Activated T-helper 2 cell treated with anti-CD3 and anti-CD28 coated beads, Interferon-gamma antibody, Interleukin-2, Interleukin-4, amounts not matched to agents 10 μg/mL and 5 μg/mL and 100 μg/mL, durations not matched to agents 14 hours and 24 hours and 36 hours (primary cell): ENCODE results near the gene ARTN. TPM values are rescaled to one million over a fixed set of nuclear protein-coding genes. Genes with fewer than 3 reads are reported as not detected.

ENCODE experiments used
- DNase-seq: peaks from one replicate; pipeline ENCODE4 v3.0.0; 2021; ENCODE audit warnings: low spot score
- H3K27ac Mint-ChIP-seq: one replicate; pipeline ENCODE4 v1.8.0; 2021; ENCODE audit warnings: mixed read lengths
- H3K27me3 Mint-ChIP-seq: one replicate; pipeline ENCODE4 v1.8.0; 2021; ENCODE audit warnings: low read depth, mixed read lengths
- H3K36me3 Mint-ChIP-seq: one replicate; pipeline ENCODE4 v1.8.0; 2021; ENCODE audit warnings: low read depth, mixed read lengths
- H3K4me1 Mint-ChIP-seq: one replicate; pipeline ENCODE4 v1.8.0; 2021; ENCODE audit warnings: low read depth, mixed read lengths
- H3K4me3 Mint-ChIP-seq: one replicate; pipeline ENCODE4 v1.8.0; 2021; ENCODE audit warnings: low read depth, mild to moderate bottlenecking, moderate library complexity, mixed read lengths
- H3K9me3 Mint-ChIP-seq: one replicate; pipeline ENCODE4 v1.8.0; 2021; ENCODE audit warnings: mixed read lengths
- intact Hi-C: fragments of 100-400 bp; cut with micrococcal nuclease; formaldehyde crosslinking; loops from one replicate; pipeline ENCODE4 v1.15.1; 2023
- total RNA-seq: library from RNA; stranded (reverse); gene quantifications from 2 replicates; pipeline ENCODE4 v1.2.3, GENCODE V29; 2022

ARTN gene, protein sequence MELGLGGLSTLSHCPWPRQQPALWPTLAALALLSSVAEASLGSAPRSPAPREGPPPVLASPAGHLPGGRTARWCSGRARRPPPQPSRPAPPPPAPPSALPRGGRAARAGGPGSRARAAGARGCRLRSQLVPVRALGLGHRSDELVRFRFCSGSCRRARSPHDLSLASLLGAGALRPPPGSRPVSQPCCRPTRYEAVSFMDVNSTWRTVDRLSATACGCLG
- total RNA-seq = 0.21 and 0.39 TPM in 2 replicates

DNA sequence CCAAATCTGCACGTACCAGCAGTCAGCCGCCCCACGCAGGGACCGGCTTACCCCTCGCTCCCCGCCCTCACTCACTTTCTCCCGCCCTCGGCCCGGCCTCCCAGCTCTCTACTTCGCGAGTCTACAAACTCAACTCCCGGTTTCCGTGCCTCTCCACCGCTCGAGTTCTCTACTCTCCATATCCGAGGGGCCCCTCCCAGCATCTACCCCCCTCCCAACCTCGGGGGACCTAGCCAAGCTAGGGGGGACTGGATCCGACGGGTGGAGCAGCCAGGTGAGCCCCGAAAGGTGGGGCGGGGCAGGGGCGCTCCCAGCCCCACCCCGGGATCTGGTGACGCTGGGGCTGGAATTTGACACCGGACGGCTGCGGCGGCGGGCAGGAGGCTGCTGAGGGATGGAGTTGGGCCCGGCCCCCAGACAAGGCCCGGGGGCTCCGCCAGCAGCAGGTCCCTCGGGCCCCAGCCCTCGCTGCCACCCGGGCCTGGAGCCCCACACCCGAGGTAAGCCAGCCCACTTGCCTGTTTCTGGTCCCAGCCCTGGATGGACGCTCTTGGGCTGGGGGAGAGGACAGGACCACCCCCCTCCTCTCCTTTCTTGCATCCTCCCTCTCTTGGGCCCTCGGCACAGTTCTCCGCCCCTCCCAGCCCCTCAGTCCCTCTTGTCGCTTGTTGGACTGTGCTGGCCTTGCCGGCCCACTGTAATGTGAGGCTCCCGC is at the start of gene ARTN:
TSS of gene ARTN (plus strand) at position 416 of the 715 bp plus-strand sequence. CDS start 1,856 bp downstream, outside the sequence.
- intact Hi-C loops = loop anchor here (1.0 to 5.0 kb wide), 2 partner anchors 170 to 406 kb away; no protein-coding TSS in a partner anchor
- Mint-ChIP-seq H3K27me3 (peaks cover 10% of the 10 kb centered on the region), H3K9me3 (no peaks in the 10 kb centered on the region), H3K27ac (no peak within 1 kb of the TSS), H3K4me1 (peaks cover 11% of the 10 kb centered on the region), H3K4me3 (no peak within 1 kb of the TSS), H3K36me3 (peaks cover 4% of the 10 kb centered on the region)
- DNase-seq = no peak

DNA sequence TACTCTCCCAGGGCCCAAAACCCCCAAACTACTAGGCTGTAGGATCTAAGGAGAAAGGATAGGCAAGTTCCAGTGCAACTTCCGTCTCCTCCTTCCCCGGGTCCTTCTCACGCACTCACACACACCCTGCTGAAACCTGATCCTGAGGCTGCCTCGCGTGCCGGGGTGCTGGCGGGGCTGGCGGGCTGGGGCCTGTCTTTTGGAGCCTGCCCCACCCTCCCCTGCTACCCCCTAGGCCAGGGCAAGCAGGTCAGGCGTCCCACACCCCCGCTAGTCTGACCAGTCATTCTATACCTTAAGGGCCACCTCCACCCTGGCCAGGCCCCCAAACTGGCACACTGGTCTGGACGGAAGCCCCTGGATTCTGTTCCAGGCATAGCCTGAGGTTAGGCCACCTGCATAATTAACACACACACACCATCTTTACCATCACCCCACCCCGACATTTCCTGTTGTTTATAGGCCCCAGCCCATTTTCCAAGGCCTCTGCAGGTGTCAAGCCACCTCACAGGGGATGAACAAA is 48.3 kb upstream of the ARTN start:
- no peak for DNase-seq
- Mint-ChIP-seq H3K36me3 (no peaks in the 10 kb centered on the region), H3K27me3 (no peaks in the 10 kb centered on the region)

DNA sequence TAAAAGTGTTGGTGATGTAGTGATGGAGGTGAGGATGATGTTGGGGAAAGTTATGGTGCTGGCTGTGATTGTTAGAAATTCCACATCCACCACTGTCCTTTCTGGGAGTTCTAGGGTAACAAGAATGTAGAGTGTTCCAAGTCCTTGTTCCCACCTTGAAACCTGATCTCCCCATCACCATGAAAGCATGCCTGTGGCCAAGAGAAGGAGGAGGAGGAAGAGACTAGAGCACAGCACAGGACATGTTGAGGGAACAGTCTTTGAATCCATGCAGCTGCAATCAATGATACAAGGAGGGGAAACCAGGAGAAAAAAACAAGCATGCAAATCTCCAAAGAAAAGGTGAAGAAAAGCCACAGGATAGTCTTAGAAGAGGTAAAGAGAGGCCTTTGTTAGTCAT is 45.9 kb upstream of the ARTN start:
- H3K4me3 Mint-ChIP-seq = no peak overlapping the region
- H3K27me3 Mint-ChIP-seq = no peaks in the 10 kb centered on the region
- H3K36me3 Mint-ChIP-seq = no peaks in the 10 kb centered on the region

More for the DNA sequence above, 48.3 kb upstream of the ARTN start:
- Mint-ChIP-seq H3K27ac (no peak overlapping the region), H3K4me1 (peaks cover 2% of the 10 kb centered on the region), H3K9me3 (no peaks in the 10 kb centered on the region), H3K4me3 (no peak overlapping the region)
- intact Hi-C loops = no loop called here

DNA sequence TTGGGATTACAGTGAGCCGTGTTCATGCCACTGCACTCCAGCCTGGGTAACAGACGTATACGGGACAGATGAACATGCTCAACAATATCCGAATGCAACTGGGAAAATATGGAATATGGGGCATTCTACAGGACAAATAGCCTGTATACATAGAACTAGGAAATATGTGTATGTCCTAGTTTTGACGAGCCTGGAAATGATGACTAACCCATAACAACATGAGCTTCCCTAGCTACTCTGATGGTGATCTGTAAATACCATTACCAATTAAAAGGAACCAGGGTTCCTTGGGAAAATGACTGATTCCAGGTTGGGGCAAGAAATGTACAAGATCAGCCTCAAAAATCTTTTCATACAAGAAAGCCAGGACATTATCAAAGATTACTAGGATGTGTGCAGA is 42.8 kb upstream of the ARTN start:
- H3K27me3 Mint-ChIP-seq = no peaks in the 10 kb centered on the region

More for the DNA sequence above, 45.9 kb upstream of the ARTN start:
- Mint-ChIP-seq H3K27ac (no peak overlapping the region), H3K9me3 (no peaks in the 10 kb centered on the region), H3K4me1 (peaks cover 2% of the 10 kb centered on the region)
- intact Hi-C loops = no loop called here
- DNase-seq = no peak

DNA sequence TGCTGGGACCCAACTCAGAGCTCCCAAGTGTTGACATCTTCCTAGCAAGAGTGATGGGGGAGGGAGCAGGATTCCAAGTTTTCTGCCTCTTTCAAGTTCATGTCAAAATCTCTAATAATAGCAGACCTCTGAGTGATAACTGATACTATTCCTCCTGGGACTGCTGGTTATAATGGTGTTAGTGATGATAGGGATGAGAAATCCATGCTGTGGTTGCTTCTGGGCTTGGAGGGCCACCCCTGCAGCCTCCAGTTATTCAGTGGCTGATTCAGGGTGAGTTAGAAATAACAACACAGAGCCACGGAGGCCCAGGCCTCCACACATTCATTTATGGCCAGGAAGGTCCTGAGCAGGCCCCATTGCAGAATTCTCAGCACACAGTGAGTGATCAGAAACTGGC is 40.6 kb upstream of the ARTN start:
- DNase-seq = no peak
- Mint-ChIP-seq H3K36me3 (peaks cover 17% of the 10 kb centered on the region), H3K4me1 (peaks cover 3% of the 10 kb centered on the region), H3K27me3 (no peaks in the 10 kb centered on the region), H3K4me3 (no peak overlapping the region), H3K27ac (no peak overlapping the region), H3K9me3 (no peaks in the 10 kb centered on the region)
- intact Hi-C loops = no loop called here

More for the DNA sequence above, 42.8 kb upstream of the ARTN start:
- Mint-ChIP-seq H3K27ac (no peak overlapping the region), H3K36me3 (peaks cover 3% of the 10 kb centered on the region), H3K4me3 (no peak overlapping the region), H3K9me3 (no peaks in the 10 kb centered on the region), H3K4me1 (no peaks in the 10 kb centered on the region)
- intact Hi-C loops = no loop called here
- DNase-seq = no peak

DNA sequence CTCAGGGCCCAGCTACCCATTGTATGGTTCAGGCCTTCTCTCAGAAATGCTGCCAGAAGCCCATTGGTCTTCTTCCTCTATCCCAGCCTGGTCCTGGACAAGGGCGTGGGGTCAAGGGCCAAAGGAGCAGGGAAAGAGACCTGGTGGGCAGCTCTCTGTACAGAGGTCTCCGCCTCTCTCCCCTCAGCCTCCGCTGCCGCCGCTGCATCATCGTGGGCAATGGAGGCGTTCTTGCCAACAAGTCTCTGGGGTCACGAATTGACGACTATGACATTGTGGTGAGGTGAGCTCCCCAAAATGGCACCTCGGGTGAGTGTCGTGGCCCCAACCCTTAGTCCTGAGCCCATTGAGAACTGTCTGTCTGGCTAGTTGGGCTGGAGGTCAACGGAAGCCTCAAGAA is 34.6 kb upstream of the ARTN start:
- intact Hi-C loops = no loop called here
- Mint-ChIP-seq H3K27ac (no peak overlapping the region), H3K9me3 (no peaks in the 10 kb centered on the region), H3K4me3 (no peak overlapping the region), H3K4me1 (peaks cover 3% of the 10 kb centered on the region), H3K27me3 (no peaks in the 10 kb centered on the region), H3K36me3 (peaks cover 24% of the 10 kb centered on the region)
- DNase-seq = no peak

DNA sequence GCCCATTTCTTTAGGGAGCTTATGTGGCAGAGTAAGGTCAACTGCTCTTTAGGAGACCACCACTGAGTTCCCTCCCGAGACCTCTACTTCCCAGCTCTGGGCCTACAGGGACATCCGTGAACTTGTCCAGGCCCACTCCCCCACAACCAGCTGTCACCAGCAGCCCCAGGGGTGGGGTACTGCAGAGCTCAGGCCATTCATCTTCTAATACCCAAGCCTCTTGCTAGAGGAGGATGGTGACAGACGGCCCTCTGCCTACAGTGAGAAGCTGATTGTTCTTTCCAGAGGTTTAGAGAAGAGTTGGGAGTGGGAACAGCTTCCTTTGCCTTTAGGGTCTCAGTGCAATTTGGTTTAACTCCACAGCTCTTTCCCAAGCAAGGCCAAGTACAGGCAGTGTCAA is 33.2 kb upstream of the ARTN start:
- DNase-seq = no peak
- Mint-ChIP-seq H3K4me3 (no peak overlapping the region), H3K27me3 (no peaks in the 10 kb centered on the region), H3K27ac (no peak overlapping the region), H3K4me1 (peaks cover 3% of the 10 kb centered on the region), H3K36me3 (peaks cover 21% of the 10 kb centered on the region), H3K9me3 (no peaks in the 10 kb centered on the region)
- intact Hi-C loops = no loop called here

DNA sequence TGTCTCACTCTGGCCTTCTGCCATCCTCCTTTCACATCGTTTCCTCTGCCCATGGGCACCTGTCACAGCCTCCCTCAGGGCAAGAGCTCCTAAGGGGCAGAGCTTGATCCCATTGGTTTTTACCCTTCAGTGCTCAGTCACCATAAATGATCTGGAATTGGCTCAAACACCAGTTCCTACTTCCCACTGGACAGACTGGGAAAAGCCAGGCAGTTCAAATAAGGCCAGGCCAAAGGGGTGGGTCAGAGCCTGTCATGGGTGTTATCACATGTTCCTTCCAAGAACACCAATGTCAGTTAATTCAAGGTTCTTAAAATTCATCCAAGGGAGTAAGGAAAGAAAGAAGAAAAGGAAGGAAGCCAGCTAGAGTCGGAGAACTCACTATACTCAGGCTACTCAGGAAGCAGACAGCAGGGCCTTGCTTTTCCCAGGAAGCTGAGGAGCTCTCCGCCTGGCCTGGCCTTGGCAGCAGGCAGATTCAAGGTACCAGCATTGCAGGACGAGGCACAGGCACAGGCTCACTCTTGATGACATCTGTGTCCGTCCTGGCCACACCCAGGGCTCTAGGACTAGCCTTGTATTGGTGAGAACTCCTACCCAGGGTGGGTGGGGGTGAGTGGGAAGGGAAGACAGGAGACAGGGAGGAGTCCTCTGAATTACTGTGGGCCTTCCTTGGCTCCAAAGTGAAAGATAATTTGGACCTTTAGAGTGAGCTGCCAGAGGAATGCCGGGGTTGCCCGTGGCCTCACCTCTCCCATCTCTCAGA is 32.2 kb upstream of the ARTN start:
- no peaks in the 10 kb centered on the region for H3K9me3 Mint-ChIP-seq
- peaks cover 3% of the 10 kb centered on the region for H3K4me1 Mint-ChIP-seq
- no peak for DNase-seq
- peaks cover 16% of the 10 kb centered on the region for H3K36me3 Mint-ChIP-seq
- H3K4me3 Mint-ChIP-seq = no peak overlapping the region
- H3K27me3 Mint-ChIP-seq = no peaks in the 10 kb centered on the region
- no peak overlapping the region for H3K27ac Mint-ChIP-seq
- intact Hi-C loops = no loop called here

DNA sequence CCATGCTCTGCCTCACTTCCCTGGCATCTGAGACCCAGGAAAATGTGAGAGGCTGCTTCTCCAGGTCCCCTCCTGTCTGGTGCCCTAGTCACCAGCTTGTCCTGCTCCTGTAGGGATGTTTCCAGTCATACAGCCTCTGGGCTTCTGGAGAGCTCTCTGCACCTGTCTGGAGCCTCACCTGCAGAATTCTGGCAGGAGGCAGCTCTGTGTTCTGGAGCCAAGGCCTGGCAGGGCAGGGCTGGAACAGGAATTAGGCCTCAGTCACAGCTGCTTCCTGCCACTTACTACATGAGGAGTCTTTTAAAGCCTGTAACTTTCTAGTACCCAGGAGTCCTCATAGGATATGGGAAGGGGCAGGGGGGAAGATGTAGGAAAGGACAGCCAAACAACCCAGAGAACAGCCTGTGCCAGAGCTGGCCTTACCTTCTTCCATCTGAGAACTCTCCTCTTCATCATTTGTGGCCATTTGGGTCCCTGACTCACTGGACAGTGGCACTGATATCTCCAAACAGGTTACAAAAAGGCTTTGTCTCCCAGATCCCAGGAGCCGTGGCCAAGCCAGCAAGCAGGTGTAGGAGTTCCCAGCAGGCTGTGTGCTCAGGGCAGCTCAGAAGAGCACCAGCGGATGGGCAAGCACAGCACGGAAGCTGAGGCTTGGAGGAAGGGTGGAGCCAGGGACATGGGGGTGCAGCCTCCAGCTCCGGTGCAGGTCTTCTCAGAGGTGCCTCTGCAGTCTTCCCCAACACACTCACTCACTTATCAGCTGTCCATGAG is 31.4 kb upstream of the ARTN start:
- Mint-ChIP-seq H3K4me1 (peaks cover 4% of the 10 kb centered on the region), H3K36me3 (peaks cover 11% of the 10 kb centered on the region), H3K4me3 (no peak overlapping the region), H3K27ac (no peak overlapping the region), H3K27me3 (no peaks in the 10 kb centered on the region), H3K9me3 (no peaks in the 10 kb centered on the region)
- intact Hi-C loops = no loop called here
- no peak for DNase-seq

DNA sequence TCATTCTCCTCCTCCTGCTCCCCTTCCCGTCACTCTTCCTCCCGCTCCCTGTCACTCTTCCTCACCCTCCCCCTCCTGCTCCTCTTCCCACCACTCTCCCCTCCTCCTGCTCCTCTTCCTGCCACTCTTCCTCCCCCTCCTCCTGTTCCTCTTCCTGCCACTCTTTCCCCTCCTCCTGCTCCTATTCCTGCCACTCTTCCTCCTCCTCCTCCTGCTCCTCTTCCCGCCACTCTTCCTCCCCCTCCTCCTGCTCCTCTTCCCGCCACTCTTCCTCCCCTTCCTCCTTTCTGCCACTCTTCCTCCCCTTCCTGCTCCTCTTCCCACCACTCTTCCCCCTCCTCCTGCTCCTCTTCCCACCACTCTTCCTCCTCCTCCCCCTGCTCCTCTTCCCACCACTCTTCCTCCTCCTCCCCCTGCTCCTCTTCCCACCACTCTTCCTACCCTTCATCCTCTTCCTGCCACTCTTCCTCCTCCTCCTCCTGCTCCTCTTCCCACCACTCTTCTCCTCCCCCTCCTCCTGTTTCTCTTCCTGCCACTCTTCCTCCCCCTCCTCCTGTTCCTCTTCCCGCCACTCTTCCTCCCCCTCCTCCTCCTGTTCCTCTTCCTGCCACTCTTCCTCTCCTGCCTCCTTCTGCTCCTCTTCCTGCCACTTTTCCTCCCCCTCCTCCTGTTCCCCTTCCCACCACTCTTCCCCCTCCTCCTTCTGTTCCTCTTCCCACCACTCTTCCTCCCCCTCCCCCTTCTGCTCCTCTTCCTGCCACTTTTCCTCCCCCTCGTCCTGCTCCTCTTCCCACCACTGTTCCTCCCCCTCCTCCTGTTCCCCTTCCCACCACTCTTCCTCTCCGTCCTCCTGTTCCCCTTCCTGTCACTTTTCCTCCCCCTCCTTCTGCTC is 28.7 kb upstream of the ARTN start:
- intact Hi-C loops = no loop called here
- no peak overlapping the region for H3K27ac Mint-ChIP-seq
- H3K4me3 Mint-ChIP-seq = no peak overlapping the region
- no peaks in the 10 kb centered on the region for H3K27me3 Mint-ChIP-seq
- no peaks in the 10 kb centered on the region for H3K9me3 Mint-ChIP-seq
- DNase-seq = no peak
- peaks cover 1% of the 10 kb centered on the region for H3K4me1 Mint-ChIP-seq
- H3K36me3 Mint-ChIP-seq = peaks cover 2% of the 10 kb centered on the region

DNA sequence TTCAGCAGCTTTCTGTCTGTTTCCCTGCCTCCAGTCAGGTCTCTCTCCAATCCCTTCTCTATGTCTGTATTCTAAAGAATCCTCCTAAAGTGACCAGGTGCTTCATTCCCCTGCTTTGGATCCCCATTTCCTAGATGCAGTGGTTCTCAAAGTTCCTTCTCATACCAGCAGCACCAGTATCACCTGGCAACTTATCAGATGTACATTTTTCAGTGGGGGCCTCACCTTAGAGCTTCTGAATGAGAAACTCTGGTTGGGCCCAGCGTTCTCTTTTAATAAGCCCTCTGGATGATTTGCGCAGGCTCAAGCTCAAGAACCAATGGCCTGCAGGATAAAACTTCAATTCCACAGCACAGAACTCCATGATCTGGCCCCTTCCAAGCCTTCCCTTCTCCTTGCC is 25.4 kb upstream of the ARTN start:
- Mint-ChIP-seq H3K4me3 (no peak overlapping the region), H3K4me1 (peaks cover 1% of the 10 kb centered on the region), H3K9me3 (no peaks in the 10 kb centered on the region), H3K36me3 (no peaks in the 10 kb centered on the region), H3K27ac (no peak overlapping the region), H3K27me3 (no peaks in the 10 kb centered on the region)
- intact Hi-C loops = no loop called here
- DNase-seq = no peak
